ENCODE results near the gene RIMS4. TPM values are rescaled to one million over a fixed set of nuclear protein-coding genes. Genes with fewer than 3 reads are reported as not detected.

Gene RIMS4
- total and polyA plus RNA-seq, 10 of the 15 experiments (the other 5 are each of a cell fraction or from before 2014, with no cell fraction given), result under 0.01 to 0.07 (median 0.05) TPM; not detected in 5

DNA sequence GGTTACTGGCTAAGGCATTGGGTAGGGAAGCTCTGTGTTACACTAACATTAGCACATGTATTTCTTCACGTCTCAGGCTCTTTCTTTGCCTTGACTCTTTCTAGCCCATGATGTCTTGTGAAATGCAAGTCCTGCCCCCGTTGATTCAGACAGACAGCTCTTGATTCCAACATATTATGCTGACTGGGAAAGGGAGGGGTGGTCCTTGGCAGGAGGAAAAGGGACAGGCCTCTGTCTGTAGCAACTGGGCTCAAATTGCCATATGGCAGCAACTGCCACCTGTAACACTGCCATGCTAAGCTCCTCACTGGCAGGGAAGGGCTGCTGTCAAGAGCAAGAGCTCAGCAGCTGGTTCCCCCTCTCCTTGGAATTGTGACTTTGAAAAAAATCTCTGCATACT lies 70.4 kb downstream of the RIMS4 start:
- H3K36me3 ChIP-seq (ENCODE audit: control insufficient read depth in 2 of 2, insufficient read depth in 2 of 2, low read length in 1 of 2), result no peaks in the 10 kb centered on the region
- ChIA-PET POLR2A (no interaction called here), CTCF (interaction anchor here (1.3 kb wide), 1 partner anchor 56 kb away, joined by 6 read pairs; no protein-coding TSS in a partner anchor), RAD21 (ENCODE audit: unreplicated experiment) (no interaction called here), SMC1A (ENCODE audit: uncharacterized antibody, unreplicated experiment) (no interaction called here)
- no peak overlapping the region for H3K9ac ChIP-seq (ENCODE audit: control insufficient read depth, insufficient read depth, low read length)
- in situ Hi-C loops (cut with MboI), result loop anchor here (10.0 kb wide), 1 partner anchor 125 kb away; no protein-coding TSS in a partner anchor
- ATAC-seq (no peak), DNase-seq (ENCODE audit: low read depth, low spot score) (no peak), FAIRE-seq (no peak)
- H3K4me2 ChIP-seq (ENCODE audit: control insufficient read depth, insufficient read depth), result no peak overlapping the region
- no peaks in the 10 kb centered on the region for H3K79me2 ChIP-seq (ENCODE audit: control insufficient read depth, insufficient read depth, low read length)
- WGBS (ENCODE audit: insufficient coverage, insufficient replicate concordance, low lambda C conversion rate, missing lambda C conversion rate), result 50% methylated on average over 2 of the region's 2 CpGs
- H3K27me3 ChIP-seq (replicated peaks in 1 of 2; ENCODE audit: control insufficient read depth in 2 of 2, insufficient read depth in 2 of 2, low read length in 1 of 2), result peaks cover 1 to 2% of the 10 kb centered on the region in 2 experiments; a peak in 2 of 4 replicates
- H2AFZ ChIP-seq (ENCODE audit: control insufficient read depth, low read depth, low read length), result no peak overlapping the region
- intact Hi-C loops (cut with micrococcal nuclease; ENCODE audit: unreplicated experiment), result no loop called here
- no TSS peak for BruUV-seq (replicated peaks)
- H3K4me1 ChIP-seq (ENCODE audit: control insufficient read depth, insufficient read depth, low read length), result no peaks in the 10 kb centered on the region
- TF ChIP-seq, protein P1, sequence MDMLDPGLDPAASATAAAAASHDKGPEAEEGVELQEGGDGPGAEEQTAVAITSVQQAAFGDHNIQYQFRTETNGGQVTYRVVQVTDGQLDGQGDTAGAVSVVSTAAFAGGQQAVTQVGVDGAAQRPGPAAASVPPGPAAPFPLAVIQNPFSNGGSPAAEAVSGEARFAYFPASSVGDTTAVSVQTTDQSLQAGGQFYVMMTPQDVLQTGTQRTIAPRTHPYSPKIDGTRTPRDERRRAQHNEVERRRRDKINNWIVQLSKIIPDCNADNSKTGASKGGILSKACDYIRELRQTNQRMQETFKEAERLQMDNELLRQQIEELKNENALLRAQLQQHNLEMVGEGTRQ (IDR thresholded peaks at IDR 0.05; ENCODE audit: borderline replicate concordance, low read depth, low read length), result no peak
- TF ChIP-seq ZNF622 (IDR thresholded peaks at IDR 0.05), result no peak
- TF ChIP-seq KDM1A (IDR thresholded peaks at IDR 0.05; ENCODE audit: borderline replicate concordance), result no peak
- TF ChIP-seq, protein P2, sequence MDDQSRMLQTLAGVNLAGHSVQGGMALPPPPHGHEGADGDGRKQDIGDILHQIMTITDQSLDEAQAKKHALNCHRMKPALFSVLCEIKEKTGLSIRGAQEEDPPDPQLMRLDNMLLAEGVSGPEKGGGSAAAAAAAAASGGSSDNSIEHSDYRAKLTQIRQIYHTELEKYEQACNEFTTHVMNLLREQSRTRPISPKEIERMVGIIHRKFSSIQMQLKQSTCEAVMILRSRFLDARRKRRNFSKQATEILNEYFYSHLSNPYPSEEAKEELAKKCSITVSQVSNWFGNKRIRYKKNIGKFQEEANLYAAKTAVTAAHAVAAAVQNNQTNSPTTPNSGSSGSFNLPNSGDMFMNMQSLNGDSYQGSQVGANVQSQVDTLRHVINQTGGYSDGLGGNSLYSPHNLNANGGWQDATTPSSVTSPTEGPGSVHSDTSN (IDR thresholded peaks at IDR 0.05; ENCODE audit: insufficient replicate concordance, low read depth, low read length), result no peak
- TF ChIP-seq, protein P3, sequence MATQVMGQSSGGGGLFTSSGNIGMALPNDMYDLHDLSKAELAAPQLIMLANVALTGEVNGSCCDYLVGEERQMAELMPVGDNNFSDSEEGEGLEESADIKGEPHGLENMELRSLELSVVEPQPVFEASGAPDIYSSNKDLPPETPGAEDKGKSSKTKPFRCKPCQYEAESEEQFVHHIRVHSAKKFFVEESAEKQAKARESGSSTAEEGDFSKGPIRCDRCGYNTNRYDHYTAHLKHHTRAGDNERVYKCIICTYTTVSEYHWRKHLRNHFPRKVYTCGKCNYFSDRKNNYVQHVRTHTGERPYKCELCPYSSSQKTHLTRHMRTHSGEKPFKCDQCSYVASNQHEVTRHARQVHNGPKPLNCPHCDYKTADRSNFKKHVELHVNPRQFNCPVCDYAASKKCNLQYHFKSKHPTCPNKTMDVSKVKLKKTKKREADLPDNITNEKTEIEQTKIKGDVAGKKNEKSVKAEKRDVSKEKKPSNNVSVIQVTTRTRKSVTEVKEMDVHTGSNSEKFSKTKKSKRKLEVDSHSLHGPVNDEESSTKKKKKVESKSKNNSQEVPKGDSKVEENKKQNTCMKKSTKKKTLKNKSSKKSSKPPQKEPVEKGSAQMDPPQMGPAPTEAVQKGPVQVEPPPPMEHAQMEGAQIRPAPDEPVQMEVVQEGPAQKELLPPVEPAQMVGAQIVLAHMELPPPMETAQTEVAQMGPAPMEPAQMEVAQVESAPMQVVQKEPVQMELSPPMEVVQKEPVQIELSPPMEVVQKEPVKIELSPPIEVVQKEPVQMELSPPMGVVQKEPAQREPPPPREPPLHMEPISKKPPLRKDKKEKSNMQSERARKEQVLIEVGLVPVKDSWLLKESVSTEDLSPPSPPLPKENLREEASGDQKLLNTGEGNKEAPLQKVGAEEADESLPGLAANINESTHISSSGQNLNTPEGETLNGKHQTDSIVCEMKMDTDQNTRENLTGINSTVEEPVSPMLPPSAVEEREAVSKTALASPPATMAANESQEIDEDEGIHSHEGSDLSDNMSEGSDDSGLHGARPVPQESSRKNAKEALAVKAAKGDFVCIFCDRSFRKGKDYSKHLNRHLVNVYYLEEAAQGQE (IDR thresholded peaks at IDR 0.05; ENCODE audit: low read depth, low read length), result no peak
- no peak for TF ChIP-seq BCL11A (IDR thresholded peaks at IDR 0.05; ENCODE audit: low read depth, low read length)
- TF ChIP-seq, protein P4, sequence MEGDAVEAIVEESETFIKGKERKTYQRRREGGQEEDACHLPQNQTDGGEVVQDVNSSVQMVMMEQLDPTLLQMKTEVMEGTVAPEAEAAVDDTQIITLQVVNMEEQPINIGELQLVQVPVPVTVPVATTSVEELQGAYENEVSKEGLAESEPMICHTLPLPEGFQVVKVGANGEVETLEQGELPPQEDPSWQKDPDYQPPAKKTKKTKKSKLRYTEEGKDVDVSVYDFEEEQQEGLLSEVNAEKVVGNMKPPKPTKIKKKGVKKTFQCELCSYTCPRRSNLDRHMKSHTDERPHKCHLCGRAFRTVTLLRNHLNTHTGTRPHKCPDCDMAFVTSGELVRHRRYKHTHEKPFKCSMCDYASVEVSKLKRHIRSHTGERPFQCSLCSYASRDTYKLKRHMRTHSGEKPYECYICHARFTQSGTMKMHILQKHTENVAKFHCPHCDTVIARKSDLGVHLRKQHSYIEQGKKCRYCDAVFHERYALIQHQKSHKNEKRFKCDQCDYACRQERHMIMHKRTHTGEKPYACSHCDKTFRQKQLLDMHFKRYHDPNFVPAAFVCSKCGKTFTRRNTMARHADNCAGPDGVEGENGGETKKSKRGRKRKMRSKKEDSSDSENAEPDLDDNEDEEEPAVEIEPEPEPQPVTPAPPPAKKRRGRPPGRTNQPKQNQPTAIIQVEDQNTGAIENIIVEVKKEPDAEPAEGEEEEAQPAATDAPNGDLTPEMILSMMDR (IDR thresholded peaks at IDR 0.05 in 2 of 3, conservative IDR thresholded peaks at IDR 0.05 in 1 of 3; ENCODE audit: control insufficient read depth in 2 of 3, extremely low read depth in 1 of 3, insufficient read depth in 1 of 3, low read depth in 3 of 3, low read length in 3 of 3), result no peak
- no peak for TF ChIP-seq HDAC6 (IDR thresholded peaks at IDR 0.05; ENCODE audit: unreplicated experiment)
- no peak overlapping the region for H3K4me3 ChIP-seq
- peaks cover 6% of the 10 kb centered on the region; the same call in 2 of the 3 replicates for H3K9me3 ChIP-seq (replicated peaks; ENCODE audit: control insufficient read depth, insufficient read depth, low read length)
- no peaks in the 10 kb centered on the region for H4K20me1 ChIP-seq (ENCODE audit: control insufficient read depth, insufficient read depth)
- no peak overlapping the region for H3K27ac ChIP-seq (ENCODE audit: control insufficient read depth, insufficient read depth)
